Endothelial cell of umbilical vein (primary cell): ENCODE measurements around the gene SERPINA9. TPM values are rescaled to one million over a fixed set of nuclear protein-coding genes. Genes with fewer than 3 reads are reported as not detected.

Experiments
- BruUV-seq: library from RNA; stranded (reverse); fragments of 400-500 nt; replicated peaks from 2 replicates; lab custom pipeline; 2021; lab: Mats Ljungman, UMichigan
- CTCF ChIA-PET: fragments of 300-600, 350-600 bp; sonication (Branson Sonifier 250); formaldehyde crosslinking; loops from one replicate; lab custom pipeline; 2021; ENCODE audit warnings: antibody characterized with exemption, inconsistent platforms; lab: Charles Lee
- POLR2A ChIA-PET: fragments of 300-600, 350-600 bp; sonication (Branson Sonifier 250); formaldehyde crosslinking; loops from one replicate; lab custom pipeline; 2021; ENCODE audit warnings: antibody characterized with exemption, inconsistent platforms; lab: Charles Lee
- DNase-seq: peaks from one replicate; pipeline ENCODE4 v3.0.0-alpha.2; 2011; ENCODE audit warnings: low read depth, low spot score
- FAIRE-seq: peaks from 2 replicates; lab custom pipeline; 2011; peaks lifted over from hg19 to GRCh38; lab: Jason Lieb, UNC
- H2AFZ ChIP-seq: 2 replicates; pipeline ENCODE4 v1.6.0; 2012; ENCODE audit warnings: low read depth, low read length, control low read depth, inconsistent platforms
- H3K27ac ChIP-seq: 2 replicates; pipeline ENCODE4 v1.5.1; 2011; ENCODE audit warnings: low read depth, mild to moderate bottlenecking, control low read depth, low read length, moderate library complexity; ENCODE audit not compliant: insufficient read depth
- H3K27me3 ChIP-seq, 2 experiments: 2 replicates each; pipeline versions ENCODE4 v1.6.0 to v1.6.1; 2011; ENCODE audit warnings: low read length in 2 of 2, mixed read lengths in 1 of 2; ENCODE audit not compliant: control insufficient read depth in 2 of 2, insufficient read depth in 2 of 2
- H3K36me3 ChIP-seq, 2 experiments: 2 replicates in 1 of 2; 3 replicates in 1 of 2; pipeline ENCODE4 v1.5.1; 2011; ENCODE audit warnings: low read length in 2 of 2, mild to moderate bottlenecking in 1 of 2, moderate library complexity in 1 of 2; ENCODE audit not compliant: control insufficient read depth in 2 of 2, insufficient read depth in 2 of 2; ENCODE audit errors: extremely low read depth in 1 of 2
- H3K4me1 ChIP-seq: 3 replicates; pipeline ENCODE4 v1.5.1; 2011; ENCODE audit warnings: mild to moderate bottlenecking, low read length; ENCODE audit not compliant: control insufficient read depth, insufficient read depth; ENCODE audit errors: extremely low read depth
- H3K4me2 ChIP-seq: 2 replicates; pipeline ENCODE4 v1.6.1; 2011; ENCODE audit warnings: low read length, control low read depth, mixed read lengths; ENCODE audit not compliant: insufficient read depth
- H3K4me3 ChIP-seq, 3 experiments: fragments of 200-600 bp in 1 of 3; sonication (generic), shearing (Covaris generic) in 1 of 3; replicated peaks in 1 of 3; 2 replicates each; pipeline ENCODE4 v1.5.1; 2011 to 2016; ENCODE audit warnings: control low read depth in 3 of 3, low read length in 3 of 3, mild to moderate bottlenecking in 2 of 3, inconsistent platforms in 1 of 3, low read depth in 1 of 3, moderate library complexity in 1 of 3; ENCODE audit not compliant: insufficient read depth in 1 of 3
- H3K79me2 ChIP-seq: 2 replicates; pipeline ENCODE4 v1.6.0; 2012; ENCODE audit warnings: low read length, inconsistent platforms; ENCODE audit not compliant: control insufficient read depth, insufficient read depth
- H3K9ac ChIP-seq: replicated peaks from 2 replicates; pipeline ENCODE3; 2011; ENCODE audit warnings: low read length, control low read depth; ENCODE audit not compliant: insufficient read depth; ENCODE audit errors: extremely low read depth
- H3K9me1 ChIP-seq: replicated peaks from 3 replicates; pipeline ENCODE4 v1.6.0; 2011; ENCODE audit warnings: mild to moderate bottlenecking, low read length; ENCODE audit not compliant: control insufficient read depth, insufficient read depth; ENCODE audit errors: extremely low read depth
- H3K9me3 ChIP-seq: replicated peaks from 2 replicates; pipeline ENCODE4 v1.5.1; 2012; ENCODE audit warnings: low read length, inconsistent platforms; ENCODE audit not compliant: control insufficient read depth, insufficient read depth
- H4K20me1 ChIP-seq: replicated peaks from 2 replicates; pipeline ENCODE3; 2011; ENCODE audit warnings: mild to moderate bottlenecking, low read length; ENCODE audit not compliant: control insufficient read depth, insufficient read depth; ENCODE audit errors: extremely low read depth
- CTCF ChIP-seq, 2 donors: IDR thresholded peaks; 1 replicate in 1 of 2; 2 replicates in 1 of 2; pipeline ENCODE4 v1.5.1; 2011; ENCODE audit warnings: low read length in 2 of 2, mild to moderate bottlenecking in 2 of 2, moderate library complexity in 2 of 2, control low read depth in 1 of 2, inconsistent platforms in 1 of 2, low read depth in 1 of 2; ENCODE audit not compliant: insufficient read depth in 1 of 2; ENCODE audit errors: extremely low read depth in 1 of 2
- EZH2 ChIP-seq: IDR thresholded peaks from 2 replicates; pipeline ENCODE4 v1.6.1; 2012; ENCODE audit warnings: borderline replicate concordance, low read depth, mild to moderate bottlenecking, moderate library complexity, low read length, inconsistent platforms; ENCODE audit not compliant: severe bottlenecking
- FOS ChIP-seq: IDR thresholded peaks from 2 replicates; pipeline ENCODE4 v1.6.1; 2011; ENCODE audit warnings: mild to moderate bottlenecking, low read length, moderate library complexity, borderline replicate concordance; ENCODE audit not compliant: insufficient read depth
- GATA2 ChIP-seq: IDR thresholded peaks from 2 replicates; pipeline ENCODE4 v1.7.0; 2011; ENCODE audit warnings: low read depth, mild to moderate bottlenecking, moderate library complexity, mixed read lengths, low read length; ENCODE audit not compliant: insufficient read length, insufficient read depth
- JUN ChIP-seq: IDR thresholded peaks from 2 replicates; pipeline ENCODE4 v1.6.1; 2011; ENCODE audit warnings: borderline replicate concordance, low read depth; ENCODE audit not compliant: insufficient read length, insufficient read depth
- MYC ChIP-seq: IDR thresholded peaks from one replicate; pipeline ENCODE4 v1.6.1; 2011; ENCODE audit warnings: mild to moderate bottlenecking, low read depth, low read length
- POLR2A ChIP-seq: IDR thresholded peaks from 2 replicates; pipeline ENCODE4 v1.6.1; 2012; ENCODE audit warnings: low read depth, mild to moderate bottlenecking, control low read depth, low read length
- POLR2AphosphoS5 ChIP-seq: IDR thresholded peaks from 2 replicates; pipeline ENCODE4 v1.6.1; 2012; ENCODE audit warnings: low read depth, mild to moderate bottlenecking, control low read depth, low read length, moderate library complexity; ENCODE audit not compliant: insufficient read depth
- dilution Hi-C: fragments of 300-500 bp; cut with MboI; formaldehyde crosslinking; loops from one replicate; pipeline ENCODE4 v1.15.0; 2019; ENCODE audit warnings: low sequenced_read_pairs; ENCODE audit not compliant: extremely low pct_ligation_motif_present
- intact Hi-C: fragments of 100-400 bp; cut with micrococcal nuclease; formaldehyde crosslinking; loops from one replicate; pipeline ENCODE4 v1.10.0; 2022
- polyA plus RNA-seq, 4 experiments: library from polyadenylated mRNA; depleted of rRNA in 3 of 4; stranded (reverse) in 3 of 4; unstranded in 1 of 4; fragments of >200 nt; gene quantifications; 2 replicates each; pipeline versions ENCODE4 v1.2.1 to v1.2.3, GENCODE V29; 2011 to 2012; ENCODE audit warnings: missing spikeins in 1 of 4
- total RNA-seq: library from RNA; stranded (reverse); gene quantifications from 2 replicates; pipeline ENCODE4 v1.2.3, GENCODE V29; 2021
- TF ChIP-seq, protein P1 (sequence below): IDR thresholded peaks from 2 replicates; pipeline ENCODE4 v1.6.1; 2011; ENCODE audit not compliant: insufficient read depth, insufficient read length

The SERPINA9 gene
- total and polyA plus RNA-seq, 2 donors (not counting 3 experiments of a cell fraction or from before 2014, with no cell fraction given): not detected

- Histone ChIP-seq H3K36me3 (no peaks in the 10 kb centered on the region), H3K4me2 (no peak within 1 kb of the TSS), H3K4me3 (no peak within 1 kb of the TSS), H3K27ac (no peak within 1 kb of the TSS), H2AFZ (no peak within 1 kb of the TSS), H3K9me3 (peaks cover 2% of the 10 kb centered on the region), H3K9me1 (no peaks in the 10 kb centered on the region), H3K79me2 (no peaks in the 10 kb centered on the region), H3K9ac (no peak within 1 kb of the TSS), H3K27me3 (no peaks in the 10 kb centered on the region), H3K4me1 (no peaks in the 10 kb centered on the region), H4K20me1 (no peaks in the 10 kb centered on the region)
- CTCF ChIA-PET: no interaction called here
- dilution Hi-C loops (no loop called here), intact Hi-C loops (no loop called here)
- TF ChIP-seq EZH2: no peak
- no peak for TF ChIP-seq GATA2
- TF ChIP-seq FOS: no peak
- TF ChIP-seq JUN: no peak
- TF ChIP-seq, protein P1, sequence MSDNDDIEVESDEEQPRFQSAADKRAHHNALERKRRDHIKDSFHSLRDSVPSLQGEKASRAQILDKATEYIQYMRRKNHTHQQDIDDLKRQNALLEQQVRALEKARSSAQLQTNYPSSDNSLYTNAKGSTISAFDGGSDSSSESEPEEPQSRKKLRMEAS: no peak
- TF ChIP-seq MYC: no peak
- TF ChIP-seq POLR2AphosphoS5: no peak
- no peak for TF ChIP-seq CTCF (IDR thresholded peaks at IDR 0.05; ENCODE audit: extremely low read depth in 1 of 2, insufficient read depth in 1 of 2, low read depth in 1 of 2, low read length in 2 of 2)
- TF ChIP-seq POLR2A: no peak
- no TSS peak for BruUV-seq
- DNase-seq (no peak), FAIRE-seq (no peak)
- POLR2A ChIA-PET: no interaction called here
These were observed 33.4 kb upstream of the SERPINA9 start, which contains the start of gene SERPINA12 for GRCh38 chr14:94509356-94509755. Gene SERPINA12 (minus strand): TSS chr14:94509469. CDS start chr14:94498397, 11,072 bp downstream.
